ENCODE results near the gene SGMS1.

DNA sequence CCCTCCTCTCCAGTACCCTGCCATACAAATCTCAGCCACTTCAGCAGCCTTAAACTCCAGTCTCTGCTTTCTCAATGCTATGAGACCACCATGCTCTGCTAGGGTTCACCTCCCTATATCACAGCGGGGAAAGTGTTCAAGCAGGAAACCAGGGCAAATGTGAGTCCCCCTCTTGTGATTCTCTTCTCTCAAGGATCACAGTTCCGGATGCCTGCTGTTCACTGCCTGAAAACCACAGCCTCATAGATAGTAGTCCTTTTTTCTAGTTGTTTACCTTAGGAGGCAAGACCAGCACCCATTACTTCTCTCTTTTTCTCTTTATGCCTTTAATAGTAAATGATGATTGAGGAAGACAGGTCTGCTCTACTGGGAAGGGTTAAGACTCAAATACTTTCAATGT lies 100.8 kb downstream of the SGMS1 start:
- TF ChIP-seq, protein P1, sequence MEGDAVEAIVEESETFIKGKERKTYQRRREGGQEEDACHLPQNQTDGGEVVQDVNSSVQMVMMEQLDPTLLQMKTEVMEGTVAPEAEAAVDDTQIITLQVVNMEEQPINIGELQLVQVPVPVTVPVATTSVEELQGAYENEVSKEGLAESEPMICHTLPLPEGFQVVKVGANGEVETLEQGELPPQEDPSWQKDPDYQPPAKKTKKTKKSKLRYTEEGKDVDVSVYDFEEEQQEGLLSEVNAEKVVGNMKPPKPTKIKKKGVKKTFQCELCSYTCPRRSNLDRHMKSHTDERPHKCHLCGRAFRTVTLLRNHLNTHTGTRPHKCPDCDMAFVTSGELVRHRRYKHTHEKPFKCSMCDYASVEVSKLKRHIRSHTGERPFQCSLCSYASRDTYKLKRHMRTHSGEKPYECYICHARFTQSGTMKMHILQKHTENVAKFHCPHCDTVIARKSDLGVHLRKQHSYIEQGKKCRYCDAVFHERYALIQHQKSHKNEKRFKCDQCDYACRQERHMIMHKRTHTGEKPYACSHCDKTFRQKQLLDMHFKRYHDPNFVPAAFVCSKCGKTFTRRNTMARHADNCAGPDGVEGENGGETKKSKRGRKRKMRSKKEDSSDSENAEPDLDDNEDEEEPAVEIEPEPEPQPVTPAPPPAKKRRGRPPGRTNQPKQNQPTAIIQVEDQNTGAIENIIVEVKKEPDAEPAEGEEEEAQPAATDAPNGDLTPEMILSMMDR (IDR thresholded peaks at IDR 0.05; ENCODE audit: low read depth, low read length, poor library complexity, severe bottlenecking): no peak
- no peak for TF ChIP-seq EZH2phosphoT487 (IDR thresholded peaks at IDR 0.05; ENCODE audit: borderline replicate concordance, low read length)

Measured in DOHH2 (cell line).